GM21367 (cell line): Measurements from ENCODE around the gene SESTD1.
A peak's percentile ranks its signal among the peaks of the same experiment; 100 is the strongest.

ENCODE experiments used
- ATAC-seq: cut with Tn5 transposase; IDR thresholded peaks from one replicate; pipeline ENCODE4 v1.9.1; 2021; ENCODE audit not compliant: unreplicated experiment

Gene SESTD1, protein sequence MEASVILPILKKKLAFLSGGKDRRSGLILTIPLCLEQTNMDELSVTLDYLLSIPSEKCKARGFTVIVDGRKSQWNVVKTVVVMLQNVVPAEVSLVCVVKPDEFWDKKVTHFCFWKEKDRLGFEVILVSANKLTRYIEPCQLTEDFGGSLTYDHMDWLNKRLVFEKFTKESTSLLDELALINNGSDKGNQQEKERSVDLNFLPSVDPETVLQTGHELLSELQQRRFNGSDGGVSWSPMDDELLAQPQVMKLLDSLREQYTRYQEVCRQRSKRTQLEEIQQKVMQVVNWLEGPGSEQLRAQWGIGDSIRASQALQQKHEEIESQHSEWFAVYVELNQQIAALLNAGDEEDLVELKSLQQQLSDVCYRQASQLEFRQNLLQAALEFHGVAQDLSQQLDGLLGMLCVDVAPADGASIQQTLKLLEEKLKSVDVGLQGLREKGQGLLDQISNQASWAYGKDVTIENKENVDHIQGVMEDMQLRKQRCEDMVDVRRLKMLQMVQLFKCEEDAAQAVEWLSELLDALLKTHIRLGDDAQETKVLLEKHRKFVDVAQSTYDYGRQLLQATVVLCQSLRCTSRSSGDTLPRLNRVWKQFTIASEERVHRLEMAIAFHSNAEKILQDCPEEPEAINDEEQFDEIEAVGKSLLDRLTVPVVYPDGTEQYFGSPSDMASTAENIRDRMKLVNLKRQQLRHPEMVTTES

GRCh38 chr2:179264368-179265081 lies at the start of gene SESTD1:
TSS of gene SESTD1 (minus strand) at chr2:179264832. CDS start at chr2:179191841, 72,991 bp downstream.
- ATAC-seq: peak; percentile 60

- ATAC-seq: no peak
Observed at GRCh38 chr2:179313057-179313456, 48.4 kb upstream of the SESTD1 start.

GRCh38 chr2:179311101-179311500 lies 46.5 kb upstream of the SESTD1 start:
- no peak for ATAC-seq

DNA sequence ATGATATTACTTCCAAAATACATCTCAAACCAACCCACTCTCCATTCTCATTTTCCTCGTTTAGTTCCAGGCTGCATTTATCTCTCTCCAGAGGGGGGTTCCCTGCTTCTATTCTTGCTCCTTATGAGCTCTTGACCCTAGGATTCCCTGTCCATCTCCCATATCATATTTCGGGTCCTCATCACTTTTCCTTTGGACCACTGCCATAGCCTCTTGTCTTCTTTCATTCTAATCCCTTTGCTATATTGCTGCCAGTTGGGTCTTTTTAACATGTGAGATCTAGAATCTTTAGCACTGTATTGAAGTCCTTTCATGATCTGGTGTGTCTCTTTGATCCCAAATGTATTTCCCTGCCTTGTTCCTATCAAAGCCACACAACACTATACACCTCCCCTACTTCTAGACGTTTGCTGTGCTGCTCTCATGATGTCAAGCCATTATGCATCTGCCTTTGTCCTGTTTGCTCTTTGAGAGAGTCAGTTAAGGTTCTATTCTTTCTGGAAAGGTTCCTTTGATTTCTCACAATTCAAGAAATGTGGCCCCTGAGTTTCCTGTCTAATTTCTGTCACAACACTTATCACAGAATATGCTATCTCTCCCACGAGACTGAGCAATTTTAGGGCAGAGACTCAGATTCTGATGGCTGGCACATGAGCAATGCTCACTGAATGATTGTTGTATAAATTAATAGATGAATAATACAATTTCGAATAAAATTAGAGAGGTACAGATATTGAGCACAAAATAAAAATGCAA lies 43.2 kb upstream of the SESTD1 start:
- ATAC-seq: no peak

DNA sequence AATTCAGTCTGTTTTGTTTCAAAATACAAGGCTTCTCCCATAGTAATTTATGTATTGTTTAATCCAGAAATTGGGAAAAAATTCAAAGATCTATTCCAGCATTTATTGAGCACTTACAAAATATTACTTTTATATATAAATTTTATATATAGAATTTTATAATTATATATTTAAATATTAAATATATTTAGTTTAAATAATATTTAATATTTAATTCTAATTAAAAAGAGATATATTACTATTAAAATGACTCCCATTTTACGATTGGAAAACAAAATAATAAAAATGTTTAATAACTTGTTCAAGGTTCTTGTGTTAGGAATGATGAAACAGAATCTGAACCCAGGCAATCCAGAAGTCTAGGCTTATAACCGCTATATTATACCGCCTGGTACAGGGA lies 40.5 kb upstream of the SESTD1 start:
- no peak for ATAC-seq

GRCh38 chr2:179304424-179304823 lies 39.8 kb upstream of the SESTD1 start:
- no peak for ATAC-seq

DNA sequence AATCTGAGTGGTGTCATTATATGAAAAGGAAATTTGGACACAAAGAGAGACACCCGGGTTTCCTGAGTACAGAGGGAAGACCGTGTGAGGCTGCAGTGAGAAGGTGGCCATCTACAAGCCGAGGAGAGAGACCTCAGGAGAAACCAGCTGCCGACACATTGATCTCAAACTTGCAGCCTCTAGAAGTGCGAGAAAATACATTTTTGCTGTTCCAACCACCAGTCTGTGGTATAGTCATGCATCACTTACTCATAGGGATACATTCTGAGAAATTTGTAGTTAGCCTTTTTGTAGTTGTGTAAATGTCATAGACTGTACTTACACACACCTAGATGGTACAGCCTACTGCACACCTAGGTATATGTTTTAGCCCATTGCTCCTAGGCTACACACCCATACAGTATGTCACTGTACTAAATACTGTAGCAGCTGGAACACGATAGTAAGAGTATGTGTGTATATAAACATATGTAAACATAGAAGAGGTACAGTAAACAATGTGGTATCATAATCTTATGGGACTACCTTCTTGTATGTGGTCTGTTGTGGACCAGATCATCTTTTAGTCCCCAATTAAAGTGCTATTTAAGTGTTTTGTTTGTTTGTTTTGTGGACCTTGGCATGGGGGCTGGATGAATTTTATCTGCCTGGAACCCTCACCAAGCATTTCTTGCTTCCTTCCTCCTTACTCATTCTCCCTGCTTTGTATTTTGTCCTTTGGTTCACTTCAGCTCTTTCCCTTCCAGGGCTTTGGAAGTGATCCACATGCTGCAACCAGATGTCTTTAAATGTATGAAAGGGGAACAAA lies 38.3 kb upstream of the SESTD1 start:
- no peak for ATAC-seq

- no peak for ATAC-seq
Observed at GRCh38 chr2:179302149-179302548, 37.5 kb upstream of the SESTD1 start.

DNA sequence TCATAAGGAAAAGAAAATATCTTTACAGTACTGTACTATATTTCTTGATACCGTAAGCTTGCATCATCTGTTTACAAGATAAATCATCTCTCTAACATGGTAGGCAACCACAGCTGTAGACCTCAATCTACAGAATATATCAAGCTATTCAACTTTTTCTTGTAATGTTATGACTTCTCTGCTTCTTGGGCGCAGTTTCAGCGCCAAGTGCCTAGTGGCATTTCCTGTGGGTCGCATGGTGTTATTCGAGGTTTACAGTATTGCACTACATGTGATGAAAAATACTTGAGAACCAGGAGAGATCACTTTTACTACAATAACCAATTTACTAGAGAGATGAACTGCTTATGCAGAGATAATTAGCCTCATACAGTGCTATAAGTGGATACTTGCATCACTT lies 34.0 kb upstream of the SESTD1 start:
- no peak for ATAC-seq

DNA sequence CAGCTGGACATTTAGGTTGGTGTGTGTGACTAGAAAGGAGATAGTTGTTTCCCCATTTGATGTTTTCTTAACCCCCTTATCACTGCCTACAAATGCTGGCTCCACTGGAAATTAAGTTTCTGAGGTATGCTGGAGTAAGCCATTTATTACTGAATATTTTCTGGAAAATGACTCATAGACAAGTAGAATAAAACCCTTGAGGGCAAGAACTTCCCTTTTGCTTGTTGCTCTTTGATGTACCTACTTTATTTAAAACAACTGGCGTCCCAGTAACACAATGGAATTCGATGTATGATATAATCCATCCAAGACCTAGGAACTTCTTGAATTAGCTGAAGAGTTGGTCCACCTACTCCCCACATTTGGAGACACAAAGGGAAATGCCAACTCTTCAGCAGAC lies 33.3 kb upstream of the SESTD1 start:
- no peak for ATAC-seq

DNA sequence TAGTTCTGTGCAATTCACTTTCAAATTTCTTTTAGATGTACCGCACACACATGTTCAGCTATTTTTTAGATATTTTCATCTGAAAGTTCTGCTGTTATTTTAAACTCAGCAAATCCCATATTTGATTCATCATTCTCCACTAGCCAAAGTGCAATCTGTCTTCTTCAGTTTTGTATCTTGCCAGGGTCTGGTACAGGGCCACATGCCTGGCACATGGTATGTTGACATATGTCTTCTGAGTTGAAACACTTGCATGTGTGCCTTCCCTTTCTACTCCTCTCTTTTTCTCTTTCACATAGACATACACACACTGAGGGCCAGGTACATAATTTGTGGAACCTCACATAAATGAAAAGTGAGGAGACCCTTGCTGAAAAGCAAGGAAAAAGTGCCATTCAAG lies 25.7 kb upstream of the SESTD1 start:
- no peak for ATAC-seq

DNA sequence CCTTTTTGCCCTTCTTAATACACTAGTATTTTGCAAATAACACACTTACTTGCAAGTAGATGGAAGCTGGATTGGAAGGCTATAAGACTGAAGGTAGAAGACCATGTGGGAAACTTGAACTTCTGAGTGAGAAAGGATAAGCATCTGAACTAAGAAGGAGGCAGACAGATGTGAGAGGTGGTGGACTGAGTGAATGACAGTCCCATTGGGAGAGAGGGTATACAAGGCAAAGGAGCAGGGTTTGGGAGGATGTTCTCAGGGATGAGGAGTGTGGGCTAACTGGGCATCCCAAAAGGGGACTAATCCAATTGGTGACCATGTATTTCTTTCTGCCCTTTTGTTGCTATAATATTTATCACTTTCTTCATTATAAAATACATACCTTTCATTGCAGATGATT lies 20.4 kb upstream of the SESTD1 start:
- no peak for ATAC-seq

- no peak for ATAC-seq
Observed at GRCh38 chr2:179277429-179278196, 13.0 kb upstream of the SESTD1 start.

- ATAC-seq: no peak
Observed at GRCh38 chr2:179275253-179276012, 10.8 kb upstream of the SESTD1 start.

- ATAC-seq: peak; percentile 98
Observed at GRCh38 chr2:179274749-179275148, 10.1 kb upstream of the SESTD1 start.

DNA sequence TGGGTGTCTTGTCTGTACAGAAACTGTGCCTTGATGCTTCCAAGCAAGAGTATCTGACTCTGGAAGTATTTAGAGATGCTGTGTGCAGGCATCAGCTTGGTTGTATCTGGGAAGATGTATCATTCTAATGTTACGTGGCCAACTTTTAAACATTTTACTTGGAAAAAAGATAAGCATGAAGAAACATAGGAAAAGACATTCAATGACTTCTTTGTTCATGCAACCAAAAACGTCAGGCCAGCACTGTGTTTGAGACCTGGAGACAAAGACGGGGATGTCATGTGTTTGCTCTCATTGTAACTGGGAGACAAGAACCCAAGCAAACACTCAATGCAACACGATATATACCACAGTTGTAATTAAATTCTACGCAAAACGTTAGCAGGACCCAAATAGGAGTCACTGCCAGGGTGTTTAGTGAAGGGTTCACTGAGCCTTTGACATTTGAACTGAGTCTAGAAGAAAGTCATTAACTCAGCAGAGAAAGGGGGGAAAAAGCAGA lies 8.9 kb upstream of the SESTD1 start:
- ATAC-seq: no peak

GRCh38 chr2:179272406-179273192 lies 8.0 kb upstream of the SESTD1 start:
- ATAC-seq: no peak

GRCh38 chr2:179270689-179271088 lies 6.1 kb upstream of the SESTD1 start:
- no peak for ATAC-seq
